Gastrocnemius medialis (tissue), 4 donors: Measurements from ENCODE around the gene MZT2B. TPM values are rescaled to one million over a fixed set of nuclear protein-coding genes. Genes with fewer than 3 reads are reported as not detected.
"Not testable (repeated sequence)": the region's sequence is repeated elsewhere in the genome, so short reads cannot be mapped to it uniquely, and the experiment has no call there.

Experiments used
- ATAC-seq, 2 donors: fragments of 150-250 bp; one replicate each; pipeline ENCODE4 v1.9.1; 2016
- DNase-seq, 2 donors: peaks; one replicate each; pipeline ENCODE4 v3.0.0-alpha.2; 2019
- H3K27ac ChIP-seq, 4 donors: fragments of 200-600 bp; sonication (generic); 1 replicate in 1 of 4; 2 replicates in 3 of 4; pipeline ENCODE4 v1.5.1; 2016 to 2018; ENCODE audit warnings: mild to moderate bottlenecking in 2 of 4, moderate library complexity in 1 of 4
- H3K27me3 ChIP-seq, 3 donors: fragments of 200-600 bp; sonication (generic) in 2 of 3; 1 replicate in 1 of 3; 2 replicates in 2 of 3; pipeline versions ENCODE4 v1.5.1 to v1.6.0; 2016 to 2019; ENCODE audit warnings: mild to moderate bottlenecking in 1 of 3, moderate library complexity in 1 of 3
- H3K36me3 ChIP-seq, 2 donors: fragments of 200-600 bp; sonication (generic) in 1 of 2; one replicate each; pipeline ENCODE4 v1.5.1; 2017 to 2018
- H3K4me1 ChIP-seq, 2 donors: fragments of 200-600 bp; sonication (generic) in 1 of 2; one replicate each; pipeline ENCODE4 v1.5.1; 2016 to 2017; ENCODE audit warnings: mild to moderate bottlenecking in 2 of 2
- H3K4me3 ChIP-seq, 4 donors: fragments of 200-600 bp; sonication (generic) in 3 of 4; 1 replicate in 1 of 4; 2 replicates in 3 of 4; pipeline ENCODE4 v1.5.1; 2016 to 2019; ENCODE audit warnings: mild to moderate bottlenecking in 2 of 4
- H3K9me3 ChIP-seq, 3 donors: fragments of 200-600 bp; sonication (generic) in 2 of 3; 1 replicate in 1 of 3; 2 replicates in 2 of 3; pipeline ENCODE4 v1.5.1; 2016 to 2019
- POLR2A ChIP-seq, 2 donors: fragments of 450-650 bp; IDR thresholded peaks; one replicate each; pipeline ENCODE4 v1.6.1; 2017; ENCODE audit warnings: antibody characterized with exemption in 2 of 2, mild to moderate bottlenecking in 2 of 2, moderate library complexity in 2 of 2
- in situ Hi-C, 4 donors: fragments of 200-750 bp; cut with MboI; loops; one replicate each; pipeline versions ENCODE4 v1.15.0 to v1.8.0; 2017; ENCODE audit warnings: low sequenced_read_pairs in 4 of 4
- intact Hi-C: fragments of 100-400 bp; cut with DNase I; formaldehyde crosslinking; loops from one replicate; pipeline ENCODE4 v1.15.1; 2023; ENCODE audit warnings: low total_unique reads
- total RNA-seq, 4 donors: library from RNA; depleted of rRNA; stranded (reverse); fragments of >200 nt; gene quantifications; one replicate each; pipeline versions ENCODE4 v1.1.0 to v1.2.3, GENCODE V29; 2016
- TF ChIP-seq, protein P1 (sequence below), 5 experiments: fragments of 450-650 bp in 3 of 5; fragments of 200-600 bp in 2 of 5; sonication (generic) in 2 of 5; IDR thresholded peaks in 4 of 5; conservative IDR thresholded peaks in 1 of 5; 1 replicate in 4 of 5; 2 replicates in 1 of 5; pipeline ENCODE4 v1.5.1; 2016 to 2019; ENCODE audit warnings: antibody characterized with exemption in 5 of 5, mild to moderate bottlenecking in 3 of 5, moderate library complexity in 3 of 5

The MZT2B gene
- total RNA-seq, 4 donors from 2014 or later, result 57.0 to 86.5 (median 69.9) TPM

- Histone ChIP-seq H3K36me3 (peaks cover 0 to 7% of the 10 kb centered on the region in 2 donors), H3K27me3 (no peaks in the 10 kb centered on the region), H3K4me3 (no peak overlapping the region), H3K9me3 (no peaks in the 10 kb centered on the region), H3K27ac (no peak overlapping the region), H3K4me1 (peaks cover 0 to 4% of the 10 kb centered on the region in 2 donors)
- intact Hi-C loops, result loop anchor here (5.0 to 10.0 kb wide), 2 partner anchors 1301 to 1861 kb away; no protein-coding TSS in a partner anchor
- TF ChIP-seq, protein P1, sequence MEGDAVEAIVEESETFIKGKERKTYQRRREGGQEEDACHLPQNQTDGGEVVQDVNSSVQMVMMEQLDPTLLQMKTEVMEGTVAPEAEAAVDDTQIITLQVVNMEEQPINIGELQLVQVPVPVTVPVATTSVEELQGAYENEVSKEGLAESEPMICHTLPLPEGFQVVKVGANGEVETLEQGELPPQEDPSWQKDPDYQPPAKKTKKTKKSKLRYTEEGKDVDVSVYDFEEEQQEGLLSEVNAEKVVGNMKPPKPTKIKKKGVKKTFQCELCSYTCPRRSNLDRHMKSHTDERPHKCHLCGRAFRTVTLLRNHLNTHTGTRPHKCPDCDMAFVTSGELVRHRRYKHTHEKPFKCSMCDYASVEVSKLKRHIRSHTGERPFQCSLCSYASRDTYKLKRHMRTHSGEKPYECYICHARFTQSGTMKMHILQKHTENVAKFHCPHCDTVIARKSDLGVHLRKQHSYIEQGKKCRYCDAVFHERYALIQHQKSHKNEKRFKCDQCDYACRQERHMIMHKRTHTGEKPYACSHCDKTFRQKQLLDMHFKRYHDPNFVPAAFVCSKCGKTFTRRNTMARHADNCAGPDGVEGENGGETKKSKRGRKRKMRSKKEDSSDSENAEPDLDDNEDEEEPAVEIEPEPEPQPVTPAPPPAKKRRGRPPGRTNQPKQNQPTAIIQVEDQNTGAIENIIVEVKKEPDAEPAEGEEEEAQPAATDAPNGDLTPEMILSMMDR (IDR thresholded peaks at IDR 0.05 in 4 of 5, conservative IDR thresholded peaks at IDR 0.05 in 1 of 5), result no peak
- no peak for TF ChIP-seq POLR2A (IDR thresholded peaks at IDR 0.05)
- in situ Hi-C loops, result loop anchor here in 3 of 4 donors (25.0 kb wide), 1 partner anchor 151 kb away; the partner anchor contains the start of gene IMP4 (in 3 of the 3)
- DNase-seq, result no peak
- no peak for ATAC-seq
Observed at GRCh38 chr2:130185896-130186295, 3.8 kb downstream of the MZT2B start.

DNA sequence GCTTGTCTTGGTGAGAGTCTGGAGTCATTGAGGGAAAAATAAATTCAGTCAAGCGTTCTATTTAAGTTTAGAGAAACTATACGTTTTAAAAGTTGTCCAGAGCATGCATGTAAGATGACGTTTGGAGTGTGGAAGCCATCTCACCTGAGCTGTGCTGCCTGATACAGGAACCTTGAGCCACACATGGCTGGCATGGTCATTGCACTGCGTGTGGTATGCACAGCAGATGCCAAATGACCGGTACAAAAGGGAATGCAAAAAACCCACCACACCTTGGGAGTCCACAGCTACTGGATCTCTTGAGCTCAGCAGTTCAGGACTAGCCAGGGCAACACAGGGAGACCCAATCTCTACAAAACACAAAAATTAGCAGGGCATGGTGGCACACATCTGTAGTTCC is 4.3 kb downstream of the MZT2B start:
- Histone ChIP-seq H3K27ac (no peak overlapping the region), H3K27me3 (no peaks in the 10 kb centered on the region), H3K4me1 (peaks cover 0 to 4% of the 10 kb centered on the region in 2 donors), H3K36me3 (peaks cover 0 to 7% of the 10 kb centered on the region in 2 donors), H3K9me3 (no peaks in the 10 kb centered on the region), H3K4me3 (no peak overlapping the region)
- DNase-seq, result no peak
- in situ Hi-C loops, result loop anchor here in 3 of 4 donors (25.0 kb wide), 1 partner anchor 151 kb away; the partner anchor contains the start of gene IMP4 (in 3 of the 3)
- ATAC-seq, result no peak
- intact Hi-C loops, result loop anchor here (5.0 to 10.0 kb wide), 2 partner anchors 1301 to 1862 kb away; no protein-coding TSS in a partner anchor
- TF ChIP-seq POLR2A (IDR thresholded peaks at IDR 0.05), result no peak
- TF ChIP-seq, protein P1 (IDR thresholded peaks at IDR 0.05 in 4 of 5, conservative IDR thresholded peaks at IDR 0.05 in 1 of 5), result no peak

DNA sequence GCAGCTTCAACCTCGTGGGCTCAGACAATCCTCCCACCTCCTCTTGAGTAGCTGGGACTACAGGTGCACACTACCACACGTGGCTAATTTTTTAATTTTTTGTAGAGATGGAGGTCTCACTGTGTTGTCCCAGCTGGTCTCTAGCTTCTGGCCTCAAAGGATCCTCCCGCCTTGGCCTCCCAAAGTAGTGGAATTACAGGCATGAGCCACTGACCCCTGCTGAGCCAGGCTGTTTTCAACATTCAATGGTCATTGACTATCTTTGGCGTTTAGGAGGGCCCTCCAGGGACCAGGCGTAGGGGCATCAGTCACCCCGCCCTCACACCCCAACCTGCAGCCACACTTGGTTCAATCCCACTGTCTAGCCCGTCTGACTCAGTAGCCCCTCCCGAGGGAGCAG is 5.2 kb downstream of the MZT2B start:
- in situ Hi-C loops, result loop anchor here in 3 of 4 donors (25.0 kb wide), 1 partner anchor 150 kb away; the partner anchor contains the start of gene IMP4 (in 3 of the 3)
- TF ChIP-seq POLR2A (IDR thresholded peaks at IDR 0.05), result no peak
- TF ChIP-seq, protein P1 (IDR thresholded peaks at IDR 0.05 in 4 of 5, conservative IDR thresholded peaks at IDR 0.05 in 1 of 5), result no peak
- peaks cover 0 to 7% of the 10 kb centered on the region in 2 donors for H3K36me3 ChIP-seq

DNA sequence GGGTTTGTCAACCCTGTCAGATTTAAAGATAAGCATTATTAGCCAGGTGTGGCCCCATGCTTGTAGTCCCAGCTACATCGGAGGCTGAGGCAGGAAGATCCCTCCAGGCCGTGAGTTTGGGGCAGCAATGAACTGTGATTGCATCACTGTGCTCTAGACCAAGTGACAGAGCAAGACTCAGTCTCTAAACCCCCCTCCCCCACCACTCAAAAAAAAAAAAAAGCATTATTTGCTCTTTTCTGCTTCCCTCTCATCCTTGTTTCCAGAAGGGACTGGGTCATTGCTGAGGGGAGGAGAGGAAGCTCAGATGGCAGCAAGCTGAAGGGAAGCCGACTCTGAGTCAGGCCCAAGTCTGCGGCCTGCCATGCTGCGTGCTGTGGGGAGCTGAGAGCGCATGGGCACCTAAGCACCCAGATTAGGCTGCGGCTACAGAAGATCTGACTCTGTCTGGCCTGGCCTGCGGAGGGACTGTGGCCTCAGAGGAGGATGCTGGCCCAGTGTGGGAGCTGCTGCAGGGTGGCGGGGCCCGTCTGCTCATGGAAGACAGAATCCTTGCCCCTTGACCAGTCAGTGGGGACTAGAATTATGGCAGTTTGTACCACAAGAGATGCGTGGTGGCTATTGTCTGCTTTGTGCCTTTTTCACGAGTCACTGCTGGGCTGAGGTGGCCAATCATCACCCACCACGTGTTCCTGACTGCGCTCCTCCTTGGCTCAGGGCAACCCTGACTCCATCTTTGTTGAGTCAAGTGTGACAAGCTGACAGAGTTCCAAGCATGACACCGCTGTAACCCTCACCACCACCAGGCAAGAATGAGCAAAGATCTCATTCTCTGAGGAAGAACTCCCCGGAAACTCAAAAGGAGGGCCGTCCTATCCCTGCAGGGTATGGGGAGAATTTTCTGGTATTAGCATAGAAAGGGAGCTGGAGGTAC is 6.1 kb downstream of the MZT2B start:
- not testable (repeated sequence) for H3K9me3 ChIP-seq, DNase-seq, H3K4me1 ChIP-seq, H3K27me3 ChIP-seq, H3K4me3 ChIP-seq, H3K36me3 ChIP-seq, H3K27ac ChIP-seq, ATAC-seq
- in situ Hi-C loops, result loop anchor here in 3 of 4 donors (25.0 kb wide), 1 partner anchor 149 kb away; the partner anchor contains the start of gene IMP4 (in 3 of the 3)
- intact Hi-C loops, result loop anchor here (5.0 to 10.0 kb wide), 2 partner anchors 1299 to 1863 kb away; no protein-coding TSS in a partner anchor

More for the DNA sequence above, 5.2 kb downstream of the MZT2B start:
- Histone ChIP-seq H3K9me3 (no peaks in the 10 kb centered on the region), H3K27me3 (no peaks in the 10 kb centered on the region), H3K4me3 (no peak overlapping the region), H3K4me1 (peaks cover 0 to 4% of the 10 kb centered on the region in 2 donors), H3K27ac (no peak overlapping the region)
- intact Hi-C loops, result loop anchor here (5.0 to 10.0 kb wide), 2 partner anchors 1300 to 1862 kb away; no protein-coding TSS in a partner anchor
- no peak for DNase-seq
- no peak for ATAC-seq

GRCh38 chr2:130188958-130189357 is 6.9 kb downstream of the MZT2B start:
- not testable (repeated sequence) for H3K4me1 ChIP-seq, H3K9me3 ChIP-seq, ATAC-seq, DNase-seq, H3K27me3 ChIP-seq, H3K36me3 ChIP-seq, H3K4me3 ChIP-seq, H3K27ac ChIP-seq
- in situ Hi-C loops (loop anchor here in 3 of 4 donors (25.0 kb wide), 1 partner anchor 148 kb away; the partner anchor contains the start of gene IMP4 (in 3 of the 3)), intact Hi-C loops (loop anchor here (5.0 to 10.0 kb wide), 2 partner anchors 1298 to 1864 kb away; no protein-coding TSS in a partner anchor)
